Tibial artery (tissue), 4 donors: Measurements from ENCODE around the gene SORL1-AS1.
"Not testable (repeated sequence)": the region's sequence is repeated elsewhere in the genome, so short reads cannot be mapped to it uniquely, and the experiment has no call there.

Source experiments
- DNase-seq, 2 donors: peaks; one replicate each; pipeline ENCODE4 v3.0.0-alpha.2; 2019
- H3K27ac ChIP-seq, 2 donors: fragments of 200-600 bp; sonication (generic) in 1 of 2; 1 replicate in 1 of 2; 2 replicates in 1 of 2; pipeline ENCODE4 v1.5.1; 2018 to 2019; ENCODE audit warnings: mild to moderate bottlenecking in 1 of 2
- H3K27me3 ChIP-seq, 2 donors: fragments of 200-600 bp; sonication (generic) in 1 of 2; one replicate each; pipeline versions ENCODE4 v1.5.1 to v1.6.0; 2016 to 2019
- H3K36me3 ChIP-seq, 3 donors: fragments of 200-600 bp; sonication (generic) in 2 of 3; one replicate each; pipeline ENCODE4 v1.5.1; 2016 to 2019; ENCODE audit warnings: mild to moderate bottlenecking in 2 of 3
- H3K4me1 ChIP-seq, 4 donors: fragments of 200-600 bp; sonication (generic) in 2 of 4; 1 replicate in 3 of 4; 2 replicates in 1 of 4; pipeline ENCODE4 v1.5.1; 2016 to 2019
- H3K4me3 ChIP-seq, 2 donors: fragments of 200-600 bp; sonication (generic) in 1 of 2; 1 replicate in 1 of 2; 2 replicates in 1 of 2; pipeline ENCODE4 v1.5.1; 2018 to 2019; ENCODE audit warnings: mild to moderate bottlenecking in 2 of 2
- H3K9me3 ChIP-seq, 3 donors: fragments of 200-600 bp; sonication (generic) in 1 of 3; one replicate each; pipeline ENCODE4 v1.5.1; 2016 to 2019
- CTCF ChIP-seq, 2 experiments: fragments of 200-600 bp in 1 of 2; fragments of 450-650 bp in 1 of 2; IDR thresholded peaks; one replicate each; pipeline ENCODE4 v1.5.1; 2017 to 2019; ENCODE audit warnings: antibody characterized with exemption in 2 of 2, mild to moderate bottlenecking in 1 of 2, moderate library complexity in 1 of 2
- intact Hi-C: fragments of 100-400 bp; cut with DNase I; formaldehyde crosslinking; loops from one replicate; pipeline ENCODE4 v1.15.0; 2023; ENCODE audit warnings: low total_unique reads

Gene SORL1-AS1

GRCh38 chr11:121486054-121486453 is 33.3 kb upstream of the SORL1-AS1 start:
- intact Hi-C loops, result no loop called here
- TF ChIP-seq CTCF (IDR thresholded peaks at IDR 0.05), result no peak
- Histone ChIP-seq H3K27me3 (no peaks in the 10 kb centered on the region), H3K36me3 (no peaks in the 10 kb centered on the region), H3K9me3 (no peaks in the 10 kb centered on the region), H3K4me3 (no peak overlapping the region), H3K4me1 (peaks cover 0 to 24% (median 15%) of the 10 kb centered on the region in 4 donors), H3K27ac (no peak overlapping the region)
- no peak for DNase-seq

- H3K36me3 ChIP-seq, result no peaks in the 10 kb centered on the region
- H3K9me3 ChIP-seq, result no peaks in the 10 kb centered on the region
- H3K4me1 ChIP-seq, result peaks cover 0 to 24% (median 15%) of the 10 kb centered on the region in 4 donors
- intact Hi-C loops, result no loop called here
- no peak overlapping the region for H3K27ac ChIP-seq
- no peak for DNase-seq
- H3K27me3 ChIP-seq, result no peaks in the 10 kb centered on the region
- H3K4me3 ChIP-seq, result no peak overlapping the region
- TF ChIP-seq CTCF (IDR thresholded peaks at IDR 0.05), result no peak
These were observed 32.4 kb upstream of the SORL1-AS1 start for GRCh38 chr11:121485216-121485615.

- H3K27me3 ChIP-seq, result no peaks in the 10 kb centered on the region
- no peaks in the 10 kb centered on the region for H3K36me3 ChIP-seq
- DNase-seq, result no peak
- H3K27ac ChIP-seq, result no peak overlapping the region
- TF ChIP-seq CTCF (IDR thresholded peaks at IDR 0.05), result no peak
- no peaks in the 10 kb centered on the region for H3K9me3 ChIP-seq
- no peak overlapping the region for H3K4me3 ChIP-seq
- peaks cover 0 to 24% (median 16%) of the 10 kb centered on the region in 4 donors for H3K4me1 ChIP-seq
- intact Hi-C loops, result no loop called here
These were observed 31.2 kb upstream of the SORL1-AS1 start for GRCh38 chr11:121483805-121484480.

DNA sequence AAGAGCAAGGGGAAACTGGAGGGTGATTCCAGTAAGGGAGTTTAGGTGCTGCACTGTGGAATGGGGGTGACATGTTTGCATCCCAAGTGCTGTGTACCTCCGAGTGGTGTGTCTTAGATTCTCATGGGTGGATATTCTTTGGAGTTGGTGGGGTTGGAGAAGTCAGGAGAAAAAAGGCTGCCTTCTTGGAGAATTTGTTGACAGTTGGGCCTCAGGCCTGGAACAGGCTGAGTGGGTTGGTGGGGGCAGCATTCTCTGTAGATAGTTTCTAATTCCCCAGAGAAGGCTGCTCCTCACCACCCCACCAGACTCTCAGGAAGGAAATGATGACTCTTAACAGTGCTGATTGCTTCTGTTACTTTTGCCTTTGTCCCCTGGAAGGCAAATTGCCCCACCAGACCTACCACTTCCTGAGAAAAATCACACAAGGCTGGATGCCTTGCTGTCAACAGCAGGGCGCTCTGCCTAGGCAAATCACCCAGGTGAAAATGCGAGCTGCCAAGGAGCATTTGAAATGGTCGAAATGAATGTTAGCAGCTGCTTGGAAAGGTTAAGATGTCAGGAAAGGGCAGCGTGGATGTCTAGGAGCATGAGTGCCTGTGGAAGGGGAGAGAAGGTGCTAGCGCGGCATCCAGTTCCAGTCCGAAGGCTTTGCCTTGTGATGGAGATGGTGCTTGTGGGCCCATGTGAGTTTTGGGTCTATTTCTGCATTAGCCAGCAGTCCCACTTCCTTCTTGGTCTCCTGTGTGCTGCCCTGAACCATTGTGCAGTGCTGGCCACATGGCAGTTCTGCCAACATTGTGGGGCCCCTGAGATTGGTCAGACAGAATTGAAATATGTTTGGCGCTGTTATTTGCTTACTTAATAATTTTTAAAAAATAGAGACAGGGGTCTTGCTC is 29.7 kb upstream of the SORL1-AS1 start:
- no peaks in the 10 kb centered on the region for H3K27me3 ChIP-seq
- intact Hi-C loops, result no loop called here
- TF ChIP-seq CTCF (IDR thresholded peaks at IDR 0.05), result no peak
- peaks cover 0 to 12% (median 7%) of the 10 kb centered on the region in 4 donors for H3K4me1 ChIP-seq
- H3K4me3 ChIP-seq, result no peak overlapping the region
- DNase-seq, result no peak
- no peaks in the 10 kb centered on the region for H3K9me3 ChIP-seq
- H3K27ac ChIP-seq, result no peak overlapping the region
- H3K36me3 ChIP-seq, result no peaks in the 10 kb centered on the region

GRCh38 chr11:121481484-121482230 is 28.9 kb upstream of the SORL1-AS1 start:
- DNase-seq, H3K27me3 ChIP-seq, H3K27ac ChIP-seq, H3K9me3 ChIP-seq, H3K36me3 ChIP-seq, H3K4me1 ChIP-seq, H3K4me3 ChIP-seq, intact Hi-C loops: not testable (repeated sequence)
